Ectodermal cell (in vitro differentiated cells): ENCODE data around the gene CACNA1E.
"Not testable (repeated sequence)": the region's sequence is repeated elsewhere in the genome, so short reads cannot be mapped to it uniquely, and the experiment has no call there.

Experiments
- H3K27ac ChIP-seq: 2 replicates; pipeline ENCODE4 v1.7.0; 2013; ENCODE audit warnings: mild to moderate bottlenecking, low read depth, low read length; ENCODE audit not compliant: insufficient read depth, poor library complexity, severe bottlenecking
- H3K27me3 ChIP-seq: 2 replicates; pipeline ENCODE4 v1.7.0; 2013; ENCODE audit warnings: mild to moderate bottlenecking, low read length; ENCODE audit not compliant: insufficient read depth, control insufficient read depth, poor library complexity, severe bottlenecking
- H3K36me3 ChIP-seq: one replicate; pipeline ENCODE4 v1.7.0; 2013; ENCODE audit warnings: low read length; ENCODE audit not compliant: control insufficient read depth, insufficient read depth
- H3K4me1 ChIP-seq: one replicate; pipeline ENCODE4 v1.7.0; 2013; ENCODE audit warnings: low read length; ENCODE audit not compliant: control insufficient read depth, insufficient read depth
- H3K4me3 ChIP-seq: 2 replicates; pipeline ENCODE4 v1.7.0; 2013; ENCODE audit warnings: low read depth, low read length, control low read depth; ENCODE audit not compliant: insufficient read depth
- H3K9me3 ChIP-seq: 2 replicates; pipeline ENCODE4 v1.7.0; 2013; ENCODE audit warnings: mild to moderate bottlenecking, low read length, moderate library complexity; ENCODE audit not compliant: control insufficient read depth
- WGBS, 2 experiments: methylation state at CpG; one replicate each; pipeline ENCODE4 v1.1.7; 2013; ENCODE audit warnings: missing lambda C conversion rate in 2 of 2; 5-methylcytosine and 5-hydroxymethylcytosine counted together

The CACNA1E gene

GRCh38 chr1:181832173-181832880 lies 349.0 kb downstream of the CACNA1E start:
- H3K27ac ChIP-seq, H3K27me3 ChIP-seq, H3K9me3 ChIP-seq, H3K4me3 ChIP-seq, H3K36me3 ChIP-seq, H3K4me1 ChIP-seq: not testable (repeated sequence)
- WGBS, 2 experiments, result 93 to 94% methylated on average over 28 of the region's 28 CpGs

GRCh38 chr1:181846001-181846645 lies 362.8 kb downstream of the CACNA1E start:
- Histone ChIP-seq H3K4me3 (no peak overlapping the region), H3K4me1 (no peaks in the 10 kb centered on the region), H3K9me3 (no peaks in the 10 kb centered on the region), H3K36me3 (no peaks in the 10 kb centered on the region), H3K27me3 (no peaks in the 10 kb centered on the region), H3K27ac (no peak overlapping the region)
- 92 to 94% methylated on average over 5 of the region's 5 CpGs for WGBS, 2 experiments

- Histone ChIP-seq H3K4me1 (no peaks in the 10 kb centered on the region), H3K9me3 (no peaks in the 10 kb centered on the region), H3K4me3 (no peak overlapping the region), H3K27ac (no peak overlapping the region), H3K27me3 (no peaks in the 10 kb centered on the region), H3K36me3 (no peaks in the 10 kb centered on the region)
Measured at GRCh38 chr1:181846681-181847080, 363.4 kb downstream of the CACNA1E start.

GRCh38 chr1:181849071-181849470 lies 365.8 kb downstream of the CACNA1E start:
- Histone ChIP-seq H3K9me3 (no peaks in the 10 kb centered on the region), H3K36me3 (no peaks in the 10 kb centered on the region), H3K27me3 (no peaks in the 10 kb centered on the region), H3K27ac (no peak overlapping the region), H3K4me1 (no peaks in the 10 kb centered on the region), H3K4me3 (no peak overlapping the region)
- WGBS, 2 experiments, result 89% methylated on average over 4 of the region's 4 CpGs

- WGBS, 2 experiments, result 81 to 93% methylated on average over 2 of the region's 2 CpGs
- H3K27ac ChIP-seq, H3K4me3 ChIP-seq, H3K9me3 ChIP-seq, H3K36me3 ChIP-seq, H3K27me3 ChIP-seq, H3K4me1 ChIP-seq: not testable (repeated sequence)
Measured at GRCh38 chr1:181854212-181854611, 370.9 kb downstream of the CACNA1E start.

- Histone ChIP-seq H3K27me3 (no peaks in the 10 kb centered on the region), H3K4me1 (no peaks in the 10 kb centered on the region), H3K36me3 (no peaks in the 10 kb centered on the region), H3K27ac (no peak overlapping the region), H3K4me3 (no peak overlapping the region), H3K9me3 (no peaks in the 10 kb centered on the region)
- WGBS, 2 experiments, result 92 to 100% methylated on average over 1 of the region's 1 CpG
Measured at GRCh38 chr1:181855380-181855779, 372.1 kb downstream of the CACNA1E start.
